IMR-90 (cell line): ENCODE data around the gene TM4SF18.

Experiments used
- CEBPB ChIP-seq: IDR thresholded peaks from 2 replicates; pipeline ENCODE4 v1.6.1; 2012; ENCODE audit warnings: low read depth, low read length, improper control_type of control experiment
- CHD1 ChIP-seq: IDR thresholded peaks from 2 replicates; pipeline ENCODE4 v1.6.1; 2012; ENCODE audit warnings: low read depth, low read length, improper control_type of control experiment
- FOS ChIP-seq: fragments of 150-350 bp; IDR thresholded peaks from 2 replicates; pipeline ENCODE4 v1.6.1; 2016; ENCODE audit warnings: low read depth, low read length
- MAZ ChIP-seq: IDR thresholded peaks from 2 replicates; pipeline ENCODE4 v1.6.1; 2012; ENCODE audit warnings: low read depth, mild to moderate bottlenecking, low read length, improper control_type of control experiment, moderate library complexity, borderline replicate concordance
- MXI1 ChIP-seq: IDR thresholded peaks from 2 replicates; pipeline ENCODE4 v1.6.1; 2012; ENCODE audit warnings: low read depth, mild to moderate bottlenecking, low read length, moderate library complexity, borderline replicate concordance
- POLR2A ChIP-seq: IDR thresholded peaks from 2 replicates; pipeline ENCODE4 v1.6.1; 2012; ENCODE audit warnings: mild to moderate bottlenecking, low read depth, low read length
- RAD21 ChIP-seq: IDR thresholded peaks from 2 replicates; pipeline ENCODE4 v1.6.1; 2012; ENCODE audit warnings: low read length, improper control_type of control experiment
- RCOR1 ChIP-seq: IDR thresholded peaks from 2 replicates; pipeline ENCODE4 v1.6.1; 2012; ENCODE audit warnings: mild to moderate bottlenecking, low read length, improper control_type of control experiment; ENCODE audit not compliant: insufficient replicate concordance
- RFX5 ChIP-seq: IDR thresholded peaks from 2 replicates; pipeline ENCODE4 v1.8.0; 2012; ENCODE audit warnings: low read depth, mild to moderate bottlenecking, low read length, moderate library complexity
- TF ChIP-seq, protein P1 (sequence below): conservative IDR thresholded peaks from 2 replicates; pipeline ENCODE4 v1.5.1; 2012; ENCODE audit warnings: mild to moderate bottlenecking, low read depth, low read length, improper control_type of control experiment
- TF ChIP-seq, protein P2 (sequence below): fragments of 150-350 bp; IDR thresholded peaks from 2 replicates; pipeline ENCODE4 v1.6.1; 2017; ENCODE audit warnings: mild to moderate bottlenecking, antibody characterized with exemption, low read length, low read depth

GRCh38 chr3:149317072-149317471 is 16.4 kb downstream of the TM4SF18 start:
- TF ChIP-seq CEBPB (no peak), RAD21 (no peak), POLR2A (no peak), CHD1 (no peak), RFX5 (no peak), MXI1 (no peak), RCOR1 (no peak), MAZ (no peak), FOS (no peak)
- TF ChIP-seq, protein P1, sequence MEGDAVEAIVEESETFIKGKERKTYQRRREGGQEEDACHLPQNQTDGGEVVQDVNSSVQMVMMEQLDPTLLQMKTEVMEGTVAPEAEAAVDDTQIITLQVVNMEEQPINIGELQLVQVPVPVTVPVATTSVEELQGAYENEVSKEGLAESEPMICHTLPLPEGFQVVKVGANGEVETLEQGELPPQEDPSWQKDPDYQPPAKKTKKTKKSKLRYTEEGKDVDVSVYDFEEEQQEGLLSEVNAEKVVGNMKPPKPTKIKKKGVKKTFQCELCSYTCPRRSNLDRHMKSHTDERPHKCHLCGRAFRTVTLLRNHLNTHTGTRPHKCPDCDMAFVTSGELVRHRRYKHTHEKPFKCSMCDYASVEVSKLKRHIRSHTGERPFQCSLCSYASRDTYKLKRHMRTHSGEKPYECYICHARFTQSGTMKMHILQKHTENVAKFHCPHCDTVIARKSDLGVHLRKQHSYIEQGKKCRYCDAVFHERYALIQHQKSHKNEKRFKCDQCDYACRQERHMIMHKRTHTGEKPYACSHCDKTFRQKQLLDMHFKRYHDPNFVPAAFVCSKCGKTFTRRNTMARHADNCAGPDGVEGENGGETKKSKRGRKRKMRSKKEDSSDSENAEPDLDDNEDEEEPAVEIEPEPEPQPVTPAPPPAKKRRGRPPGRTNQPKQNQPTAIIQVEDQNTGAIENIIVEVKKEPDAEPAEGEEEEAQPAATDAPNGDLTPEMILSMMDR: no peak
- TF ChIP-seq, protein P2, sequence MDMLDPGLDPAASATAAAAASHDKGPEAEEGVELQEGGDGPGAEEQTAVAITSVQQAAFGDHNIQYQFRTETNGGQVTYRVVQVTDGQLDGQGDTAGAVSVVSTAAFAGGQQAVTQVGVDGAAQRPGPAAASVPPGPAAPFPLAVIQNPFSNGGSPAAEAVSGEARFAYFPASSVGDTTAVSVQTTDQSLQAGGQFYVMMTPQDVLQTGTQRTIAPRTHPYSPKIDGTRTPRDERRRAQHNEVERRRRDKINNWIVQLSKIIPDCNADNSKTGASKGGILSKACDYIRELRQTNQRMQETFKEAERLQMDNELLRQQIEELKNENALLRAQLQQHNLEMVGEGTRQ: no peak
